AG10803 (cell line): ENCODE data around the gene CLEC19A.

Experiments
- DNase-seq: peaks from one replicate; pipeline ENCODE4 v3.0.0; 2010; ENCODE audit warnings: low read depth
- H3K4me3 ChIP-seq: 2 replicates; pipeline ENCODE4 v1.5.1; 2011; ENCODE audit warnings: mild to moderate bottlenecking, low read length, control low read depth
- CTCF ChIP-seq: conservative IDR thresholded peaks from 2 replicates; pipeline ENCODE4 v1.5.1; 2011; ENCODE audit warnings: mild to moderate bottlenecking, low read length, control low read depth, inconsistent platforms

CLEC19A gene

GRCh38 chr16:19292186-19292585, 6.7 kb downstream of the CLEC19A start:
- no peak for TF ChIP-seq CTCF
- H3K4me3 ChIP-seq, result no peak overlapping the region
- DNase-seq, result no peak

DNA sequence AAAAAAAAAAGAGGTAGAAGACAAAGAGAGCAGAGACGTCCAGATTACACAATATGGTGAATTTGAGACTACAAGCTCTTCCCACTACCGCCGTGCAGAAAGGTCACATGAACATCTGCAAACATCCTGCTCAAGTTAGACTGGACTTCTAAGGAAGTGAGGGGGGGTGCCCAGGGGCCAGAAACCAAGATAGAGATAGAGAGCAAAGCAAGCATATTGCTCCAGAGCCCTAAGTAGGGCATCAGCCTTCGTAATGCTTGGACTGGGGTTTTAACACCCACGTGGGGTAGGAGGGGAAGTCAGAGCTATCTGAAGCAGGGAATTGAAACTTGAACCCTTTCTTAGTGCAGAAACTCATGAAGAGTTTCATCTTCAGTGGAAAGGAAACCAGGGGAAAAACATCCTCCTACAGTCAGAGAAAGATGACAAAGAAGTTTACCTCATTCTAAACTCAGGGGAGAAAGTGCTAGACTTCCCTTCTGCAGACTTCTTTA, 8.7 kb downstream of the CLEC19A start:
- no peak for TF ChIP-seq CTCF
- no peak for DNase-seq
- H3K4me3 ChIP-seq, result no peak overlapping the region

GRCh38 chr16:19295393-19295792, 9.9 kb downstream of the CLEC19A start:
- no peak for TF ChIP-seq CTCF
- no peak for DNase-seq
- no peak overlapping the region for H3K4me3 ChIP-seq

GRCh38 chr16:19297454-19297853, 11.9 kb downstream of the CLEC19A start:
- no peak for TF ChIP-seq CTCF
- no peak overlapping the region for H3K4me3 ChIP-seq
- no peak for DNase-seq

GRCh38 chr16:19299565-19299964, 14.0 kb downstream of the CLEC19A start:
- TF ChIP-seq CTCF, result no peak
- H3K4me3 ChIP-seq, result no peak overlapping the region
- no peak for DNase-seq

GRCh38 chr16:19301931-19302330, 16.4 kb downstream of the CLEC19A start:
- no peak overlapping the region for H3K4me3 ChIP-seq
- no peak for DNase-seq
- no peak for TF ChIP-seq CTCF

DNA sequence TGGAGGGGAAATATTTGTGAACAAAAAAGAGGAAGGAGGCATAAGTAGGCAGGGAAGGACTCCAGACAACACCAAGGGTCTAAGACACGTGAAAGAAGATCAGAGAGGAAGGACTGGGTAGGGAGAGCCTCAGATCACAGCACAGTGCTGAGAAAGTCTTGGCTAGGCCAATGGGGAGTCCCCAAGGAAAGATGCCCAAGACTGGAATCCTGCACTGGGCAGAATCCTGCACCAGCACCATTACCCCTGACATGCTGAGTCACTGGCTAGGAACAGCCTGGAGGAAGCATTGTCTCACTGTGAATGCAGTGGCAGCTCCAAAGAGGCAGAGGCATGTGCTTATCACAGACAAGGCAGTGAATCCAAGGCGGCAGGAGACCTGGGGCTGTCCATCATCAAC, 19.2 kb downstream of the CLEC19A start:
- H3K4me3 ChIP-seq, result no peak overlapping the region
- DNase-seq, result no peak
- TF ChIP-seq CTCF, result no peak
